Measurements from ENCODE around the gene PCSK7.

Gene PCSK7

GRCh38 chr11:117219995-117220394 is 11.9 kb downstream of the PCSK7 start:
- Histone ChIP-seq H3K4me1 (no peaks in the 10 kb centered on the region), H3K36me3 (peaks cover 53% of the 10 kb centered on the region), H3K4me3 (ENCODE audit: low read depth, low read length) (no peak overlapping the region), H3K9me3 (no peaks in the 10 kb centered on the region), H3K27me3 (no peaks in the 10 kb centered on the region)
- TF ChIP-seq CTCF (IDR thresholded peaks at IDR 0.05; ENCODE audit: low read depth, low read length) = no peak
- no peak for DNase-seq

- H3K36me3 ChIP-seq = peaks cover 57% of the 10 kb centered on the region
- H3K4me1 ChIP-seq = no peaks in the 10 kb centered on the region
- DNase-seq = no peak
- no peaks in the 10 kb centered on the region for H3K27me3 ChIP-seq
- no peaks in the 10 kb centered on the region for H3K9me3 ChIP-seq
- TF ChIP-seq CTCF (IDR thresholded peaks at IDR 0.05; ENCODE audit: low read depth, low read length) = no peak
- H3K4me3 ChIP-seq (ENCODE audit: low read depth, low read length) = no peak overlapping the region
Observed at GRCh38 chr11:117219455-117219854, 12.4 kb downstream of the PCSK7 start.

GRCh38 chr11:117219001-117219400 is 12.9 kb downstream of the PCSK7 start:
- Histone ChIP-seq H3K9me3 (no peaks in the 10 kb centered on the region), H3K4me1 (no peaks in the 10 kb centered on the region), H3K36me3 (peaks cover 58% of the 10 kb centered on the region), H3K27me3 (no peaks in the 10 kb centered on the region), H3K4me3 (ENCODE audit: low read depth, low read length) (no peak overlapping the region)
- DNase-seq = no peak
- no peak for TF ChIP-seq CTCF (IDR thresholded peaks at IDR 0.05; ENCODE audit: low read depth, low read length)

- no peak for DNase-seq
- no peaks in the 10 kb centered on the region for H3K9me3 ChIP-seq
- no peak for TF ChIP-seq CTCF (IDR thresholded peaks at IDR 0.05; ENCODE audit: low read depth, low read length)
- no peak overlapping the region for H3K4me3 ChIP-seq (ENCODE audit: low read depth, low read length)
- no peaks in the 10 kb centered on the region for H3K27me3 ChIP-seq
- H3K36me3 ChIP-seq = peaks cover 51% of the 10 kb centered on the region
- H3K4me1 ChIP-seq = no peaks in the 10 kb centered on the region
Observed at GRCh38 chr11:117218133-117218915, 13.5 kb downstream of the PCSK7 start.

- no peak for DNase-seq
- Histone ChIP-seq H3K36me3 (peaks cover 45% of the 10 kb centered on the region), H3K9me3 (no peaks in the 10 kb centered on the region), H3K4me3 (ENCODE audit: low read depth, low read length) (no peak overlapping the region), H3K4me1 (no peaks in the 10 kb centered on the region), H3K27me3 (no peaks in the 10 kb centered on the region)
- TF ChIP-seq CTCF (IDR thresholded peaks at IDR 0.05; ENCODE audit: low read depth, low read length) = no peak
Observed at GRCh38 chr11:117217141-117218084, 14.5 kb downstream of the PCSK7 start.
